Activated T-cell treated with anti-CD3 and anti-CD28 coated beads, Interleukin-2, amount 50 U/mL, for 1 hour (primary cell): ENCODE data around the gene DPEP1.

Experiments
- DNase-seq: peaks from one replicate; pipeline ENCODE4 v3.0.0-alpha.2; 2020

Gene DPEP1

DNA sequence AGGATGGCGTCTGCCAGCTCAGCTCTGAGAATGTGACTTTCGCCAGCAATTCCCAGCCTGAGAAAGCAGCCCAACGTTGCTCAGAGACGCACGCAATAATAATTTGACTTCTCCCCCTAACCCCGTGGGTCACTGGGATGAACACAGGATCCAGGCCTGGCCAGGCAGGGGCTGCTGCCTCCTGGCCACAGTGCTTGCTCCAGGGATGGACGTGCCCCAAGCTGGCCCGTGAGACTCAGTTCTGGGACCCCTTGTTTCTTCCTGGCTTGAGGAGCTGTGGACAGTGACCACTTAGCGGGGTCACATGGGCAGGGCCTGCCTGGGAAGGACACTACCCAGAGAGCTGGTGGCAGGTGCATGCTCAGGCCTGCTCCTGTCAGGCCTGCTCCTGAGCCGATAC lies 13.5 kb upstream of the DPEP1 start:
- no peak for DNase-seq

DNA sequence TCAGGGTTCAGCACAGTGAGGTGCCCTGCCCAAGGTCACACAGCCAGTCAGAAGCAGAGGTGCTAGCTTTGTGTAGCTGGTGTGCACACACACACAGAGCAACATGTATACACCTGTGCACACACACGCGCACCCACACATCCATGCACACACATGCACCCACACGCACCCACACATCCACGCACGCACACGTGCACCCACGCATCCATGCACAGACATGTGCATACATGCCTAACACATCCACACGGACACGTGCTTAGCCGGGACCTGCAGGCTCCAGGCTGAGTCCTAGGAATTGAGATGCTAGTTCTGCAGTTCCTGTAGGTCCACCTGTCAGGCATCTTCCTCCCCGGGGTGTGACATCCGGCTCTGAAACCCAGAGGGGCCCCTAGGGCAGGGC lies 13.0 kb upstream of the DPEP1 start:
- no peak for DNase-seq

- DNase-seq = no peak
Observed at GRCh38 chr16:89600956-89601355, 12.5 kb upstream of the DPEP1 start.

DNA sequence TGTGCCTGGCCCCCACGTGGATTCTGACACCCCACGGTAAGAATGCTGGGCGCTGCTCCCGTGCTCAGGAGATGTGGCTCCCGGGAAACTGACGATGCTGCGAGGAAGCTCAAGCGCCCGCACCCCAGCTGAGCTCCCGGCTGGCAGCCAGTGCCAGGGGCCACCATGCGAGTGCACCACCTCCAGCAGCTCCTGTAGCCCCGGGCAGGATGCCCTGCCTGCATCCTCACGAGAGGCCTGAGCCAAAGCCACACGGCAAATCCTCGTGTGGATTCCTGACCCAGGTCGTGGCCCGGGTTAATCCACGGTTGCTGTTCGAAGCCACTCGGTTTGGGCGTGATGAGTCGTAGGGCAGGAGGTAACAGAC lies 11.6 kb upstream of the DPEP1 start:
- no peak for DNase-seq

DNA sequence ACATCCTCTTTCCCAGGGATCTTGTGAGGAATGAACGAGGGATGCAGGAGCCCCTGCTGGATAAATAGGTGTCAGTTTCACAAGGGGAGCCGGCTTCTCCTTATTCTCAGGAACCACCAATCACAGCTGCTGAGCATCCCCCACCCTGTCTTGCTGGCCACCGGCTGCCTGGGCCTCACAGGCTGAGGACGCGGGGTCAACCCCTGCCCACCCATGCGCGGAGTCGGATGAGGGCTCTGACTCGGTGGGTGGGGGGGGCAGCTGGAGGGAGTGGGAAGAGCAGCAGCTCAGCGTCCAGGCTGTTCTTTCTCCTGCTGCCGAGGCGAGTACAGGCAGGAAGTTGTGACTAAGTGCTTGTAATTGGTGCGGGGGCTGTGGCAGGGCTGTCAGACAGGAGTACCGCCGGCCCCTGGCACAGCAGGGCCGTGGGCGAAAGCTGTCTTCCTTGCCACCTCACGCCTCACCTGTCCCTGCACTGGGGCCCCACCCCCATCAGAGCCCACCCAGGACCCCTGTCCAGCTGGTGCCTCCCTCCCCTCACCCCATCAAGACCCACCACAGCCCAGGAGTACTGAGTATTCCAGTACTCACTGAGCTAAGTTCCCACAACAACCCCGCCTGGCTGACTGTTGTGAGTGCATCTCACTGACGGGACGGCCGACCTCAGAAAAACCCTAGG lies 11.0 kb upstream of the DPEP1 start:
- DNase-seq = peak; percentile 62

GRCh38 chr16:89602952-89603590 lies 10.4 kb upstream of the DPEP1 start:
- no peak for DNase-seq

- no peak for DNase-seq
Observed at GRCh38 chr16:89604764-89605163, 8.7 kb upstream of the DPEP1 start.

GRCh38 chr16:89605186-89605970 lies 8.1 kb upstream of the DPEP1 start:
- DNase-seq = no peak

DNA sequence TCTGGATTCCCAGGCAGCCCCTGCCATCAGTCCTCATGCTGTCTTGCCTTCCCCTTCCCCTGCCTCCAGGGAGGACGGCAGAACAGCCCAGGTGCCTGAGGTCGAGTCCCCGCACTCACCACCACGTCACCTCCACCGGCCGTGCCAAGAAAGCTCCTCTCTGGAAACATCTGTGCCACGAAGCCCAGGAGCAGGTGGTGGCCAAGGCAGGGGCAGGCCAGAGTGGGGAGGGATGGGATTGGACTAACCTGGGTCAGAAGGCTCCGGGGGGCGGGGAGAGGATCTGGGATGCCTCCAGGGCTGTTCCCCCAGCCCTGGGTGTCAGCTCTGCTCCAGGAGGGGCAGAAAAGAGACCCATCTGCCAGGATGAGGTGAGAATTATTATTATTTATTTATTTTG lies 7.4 kb upstream of the DPEP1 start:
- DNase-seq = no peak

DNA sequence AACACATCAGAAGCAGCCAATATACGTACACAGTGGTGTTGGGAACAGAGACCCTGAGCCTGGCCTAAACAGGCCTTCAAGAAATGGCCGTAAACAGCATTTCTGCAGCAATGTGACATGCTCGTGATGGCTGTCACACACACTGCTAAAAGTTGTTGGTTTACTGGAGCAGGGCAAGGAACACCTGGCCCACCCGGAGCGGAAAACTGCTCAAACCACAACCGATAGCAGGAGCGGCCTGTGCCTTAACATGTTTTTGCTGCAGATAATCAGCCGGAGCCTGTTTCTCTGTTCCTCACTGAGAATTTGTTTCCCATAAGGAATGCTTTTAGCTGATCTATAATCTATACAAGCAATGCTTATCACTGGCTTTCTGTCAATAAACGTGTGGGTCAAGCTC lies 6.0 kb upstream of the DPEP1 start:
- DNase-seq = no peak

- DNase-seq = no peak
Observed at GRCh38 chr16:89607937-89608740, 5.3 kb upstream of the DPEP1 start.

GRCh38 chr16:89610108-89610453 lies 3.4 kb upstream of the DPEP1 start:
- no peak for DNase-seq

- no peak for DNase-seq
Observed at GRCh38 chr16:89612415-89613166, 851 bp upstream of the DPEP1 start.

- no peak for DNase-seq
Observed at GRCh38 chr16:89613954-89614459, 565 bp downstream of the DPEP1 start.

- no peak for DNase-seq
Observed at GRCh38 chr16:89615176-89615575, 1.7 kb downstream of the DPEP1 start.

DNA sequence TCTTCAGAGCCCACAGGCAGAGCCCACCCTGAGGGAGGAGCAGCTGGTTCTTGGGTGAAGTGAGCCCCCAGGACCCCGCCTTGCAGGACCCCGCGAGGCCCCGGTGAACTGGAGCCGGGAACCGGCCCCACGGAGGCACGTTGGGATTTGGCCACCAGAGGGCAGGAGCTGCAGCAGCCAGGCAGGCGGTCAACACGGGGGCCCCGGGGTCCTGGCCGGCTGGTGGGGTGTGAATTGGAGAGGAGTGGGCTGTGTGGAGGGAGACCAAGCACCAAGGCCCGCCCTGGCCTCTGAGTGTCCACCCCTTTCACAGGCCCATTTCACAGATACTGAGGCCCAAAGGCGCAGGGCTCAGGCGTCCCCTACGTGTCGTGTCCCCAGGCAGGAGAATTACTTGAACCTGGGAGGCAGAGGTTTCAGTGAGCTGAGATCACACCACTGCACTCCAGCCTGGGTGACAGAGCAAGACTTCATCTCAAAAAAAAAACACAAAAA lies 2.2 kb downstream of the DPEP1 start:
- DNase-seq = peak; percentile 57

- no peak for DNase-seq
Observed at GRCh38 chr16:89616623-89617022, 3.2 kb downstream of the DPEP1 start.

- no peak for DNase-seq
Observed at GRCh38 chr16:89617036-89617435, 3.6 kb downstream of the DPEP1 start.

DNA sequence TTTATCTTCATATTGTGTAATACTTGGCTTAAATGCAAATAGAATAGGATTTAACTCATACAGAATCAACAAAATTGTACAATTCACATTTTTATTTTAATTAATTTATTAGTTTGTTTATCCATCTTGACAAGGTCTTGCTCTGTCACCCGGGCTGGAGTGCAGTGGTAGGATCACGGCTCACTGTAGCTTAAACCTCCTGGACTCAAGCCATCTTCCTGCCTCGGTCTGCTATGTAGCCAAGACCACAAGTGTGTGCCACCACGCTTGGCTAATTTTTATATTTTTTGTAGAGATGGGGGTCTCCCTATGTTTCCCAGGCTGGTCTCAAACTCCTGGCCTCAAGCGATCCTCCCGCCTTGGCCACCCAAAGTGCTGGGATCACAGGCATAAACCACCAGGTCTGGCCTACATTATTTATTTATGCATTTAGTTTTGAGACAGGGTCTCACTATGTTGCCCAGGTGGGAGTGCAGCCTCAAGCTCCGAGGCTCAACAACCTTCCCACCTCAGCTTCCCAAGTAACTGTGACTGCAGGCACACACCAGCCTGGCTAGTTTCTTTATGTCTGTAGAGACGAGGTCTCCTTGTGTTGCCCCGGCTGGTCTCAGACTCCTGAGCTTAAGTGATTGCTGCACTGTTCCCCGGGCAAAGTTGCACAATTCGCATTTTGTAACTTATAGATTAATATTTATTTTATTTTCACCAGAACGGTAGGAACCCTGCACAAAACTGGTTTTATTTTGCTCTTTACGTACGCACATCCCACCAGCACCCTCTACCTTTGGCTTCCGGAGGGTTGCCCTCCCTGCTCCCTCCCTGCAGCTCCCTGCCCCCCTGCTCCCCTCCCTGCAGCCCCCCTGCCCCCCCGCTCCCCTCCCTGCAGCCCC lies 4.9 kb downstream of the DPEP1 start:
- no peak for DNase-seq

- DNase-seq = no peak
Observed at GRCh38 chr16:89619840-89620239, 6.4 kb downstream of the DPEP1 start.

DNA sequence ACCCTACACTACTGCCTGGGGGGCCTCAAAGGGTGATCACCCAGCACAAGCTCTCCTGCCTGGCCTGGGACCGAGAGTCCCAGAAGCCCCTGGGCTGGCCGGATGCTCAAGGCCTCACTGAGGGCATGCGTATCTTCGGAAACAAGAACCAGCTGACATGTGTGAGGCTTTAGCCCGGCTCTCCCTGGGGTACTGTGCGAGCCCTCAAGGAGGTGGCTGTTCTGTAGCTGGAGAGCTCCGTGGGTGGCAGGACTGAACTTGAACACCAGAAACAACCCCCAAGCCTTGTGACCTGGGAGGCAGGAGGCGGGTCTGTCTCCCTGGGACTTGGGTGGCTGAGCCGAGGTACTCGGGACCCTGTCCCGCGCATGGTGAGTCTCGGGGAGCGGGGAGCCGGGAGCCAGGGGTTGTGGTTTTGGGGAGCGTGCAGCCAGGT lies 7.0 kb downstream of the DPEP1 start:
- DNase-seq = no peak
